HK-2 (cell line): ENCODE results near the gene CORO2B.

Source experiments
- DNase-seq: peaks from one replicate; pipeline ENCODE4 v3.0.0-alpha.2; 2018; ENCODE audit not compliant: unreplicated experiment

CORO2B gene

GRCh38 chr15:68578980-68579935, at the start of gene CORO2B:
Gene CORO2B, plus strand, starts transcription at chr15:68578993. Its CDS starts 270 bp downstream, at chr15:68579263.
- no peak for DNase-seq

GRCh38 chr15:68531387-68532179, 47.2 kb upstream of the CORO2B start:
- no peak for DNase-seq

GRCh38 chr15:68536331-68537095, 42.3 kb upstream of the CORO2B start:
- no peak for DNase-seq

GRCh38 chr15:68537097-68537496, 41.7 kb upstream of the CORO2B start:
- DNase-seq: no peak

DNA sequence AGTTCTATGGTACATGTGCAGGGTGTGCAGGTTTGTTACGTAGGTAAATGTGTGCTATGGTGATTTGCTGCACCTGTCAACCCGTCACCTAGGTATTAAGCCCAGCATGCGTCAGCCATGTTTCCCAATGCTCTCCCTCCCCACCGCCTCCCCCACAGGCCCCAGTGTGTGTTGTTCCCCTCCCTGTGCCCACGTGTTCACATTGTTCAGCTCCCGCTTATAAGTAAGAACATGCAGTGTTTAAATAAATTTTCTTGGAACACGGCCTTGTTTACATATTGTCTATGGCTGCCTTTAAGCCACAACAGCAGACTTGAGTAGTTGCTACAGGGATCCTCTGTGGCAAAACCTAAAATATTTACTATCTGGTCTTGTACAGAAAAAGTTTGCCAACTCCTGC, 41.3 kb upstream of the CORO2B start:
- DNase-seq: no peak

DNA sequence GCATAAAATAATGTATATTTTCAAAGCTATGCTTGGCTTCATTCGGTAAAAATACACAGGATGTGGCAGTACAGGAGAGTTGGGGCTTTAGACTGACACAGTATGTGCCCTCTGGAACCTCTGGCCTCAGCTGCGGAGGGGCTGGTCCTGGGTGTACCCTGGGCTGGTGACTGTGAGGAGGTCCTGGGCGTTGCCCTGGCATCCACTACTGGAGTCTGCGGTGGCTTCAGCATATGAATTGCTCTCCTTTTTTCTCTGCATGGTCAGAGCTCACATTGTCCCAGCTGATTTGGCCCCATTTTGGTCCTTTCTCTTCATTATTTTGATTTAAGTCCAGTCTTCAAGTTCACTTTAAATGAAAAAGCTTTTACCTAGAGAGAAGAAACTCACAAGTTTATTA, 40.5 kb upstream of the CORO2B start:
- no peak for DNase-seq

DNA sequence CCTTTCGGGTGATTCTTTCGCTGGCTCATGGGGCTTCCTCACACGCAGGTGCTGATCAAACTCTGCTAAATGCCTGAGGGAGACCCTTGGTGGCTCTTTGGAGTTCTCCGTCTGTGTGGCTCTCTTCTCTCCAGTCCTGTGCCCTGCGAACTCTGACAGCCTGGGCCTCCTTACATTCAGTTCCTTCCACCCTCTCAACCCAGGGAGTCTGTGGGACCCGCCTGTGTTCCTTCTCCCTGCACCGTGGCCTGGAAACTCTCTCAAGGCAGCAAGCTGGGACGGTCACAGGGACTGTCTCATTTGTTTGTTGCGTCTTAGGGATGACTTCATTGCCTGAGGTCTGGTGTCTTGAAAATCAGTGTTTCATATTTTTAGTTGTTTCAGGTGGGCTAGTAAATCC, 37.0 kb upstream of the CORO2B start:
- DNase-seq: no peak

GRCh38 chr15:68542348-68542747, 36.4 kb upstream of the CORO2B start:
- DNase-seq: no peak

DNA sequence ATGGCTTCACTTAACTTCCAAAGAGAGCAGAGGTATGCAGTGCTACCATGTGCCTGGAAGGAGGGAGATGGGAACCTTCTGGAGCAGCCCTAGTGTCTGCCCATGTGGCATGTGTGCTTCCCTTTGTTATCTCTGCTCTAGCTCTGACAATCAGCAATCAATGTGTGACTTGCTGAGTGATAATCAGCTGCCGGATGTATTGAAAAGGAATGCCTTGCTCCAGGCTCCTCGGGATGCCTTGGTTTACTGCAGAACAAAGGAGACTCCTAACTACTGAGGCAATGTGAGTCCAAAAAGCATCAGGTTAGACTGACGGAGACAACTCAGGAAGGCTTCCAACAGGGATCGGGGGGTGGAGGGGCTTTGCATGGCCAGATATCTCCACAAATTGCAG, 36.0 kb upstream of the CORO2B start:
- DNase-seq: no peak

GRCh38 chr15:68543165-68544008, 35.4 kb upstream of the CORO2B start:
- no peak for DNase-seq

GRCh38 chr15:68546318-68546717, 32.5 kb upstream of the CORO2B start:
- DNase-seq: no peak

- no peak for DNase-seq
Observed at GRCh38 chr15:68548364-68548763, 30.4 kb upstream of the CORO2B start.

DNA sequence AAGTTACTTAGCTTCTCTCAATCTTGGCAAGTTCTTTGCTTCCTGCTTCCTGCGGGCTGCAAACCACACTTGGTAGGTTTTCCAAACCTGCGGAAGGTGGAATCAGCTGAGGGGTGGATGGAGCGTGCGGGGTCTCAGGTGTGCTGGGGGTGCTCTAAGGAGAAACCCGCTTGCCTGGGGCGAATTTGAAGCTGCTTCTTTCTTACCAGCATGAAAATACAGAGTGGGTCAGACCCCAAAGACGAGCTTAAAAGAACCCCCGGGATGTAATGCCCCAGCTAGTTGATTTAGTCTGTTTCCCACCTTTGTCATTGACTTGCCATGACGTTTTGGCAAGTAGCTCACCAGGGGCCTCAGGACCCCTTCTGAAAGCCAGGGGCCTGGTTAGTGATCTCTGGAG, 28.8 kb upstream of the CORO2B start:
- DNase-seq: no peak

GRCh38 chr15:68550498-68551295, 28.1 kb upstream of the CORO2B start:
- peak; percentile 46 for DNase-seq

GRCh38 chr15:68551296-68551635, 27.5 kb upstream of the CORO2B start:
- no peak for DNase-seq

GRCh38 chr15:68552344-68552743, 26.4 kb upstream of the CORO2B start:
- DNase-seq: no peak

- DNase-seq: no peak
Observed at GRCh38 chr15:68552773-68553172, 26.0 kb upstream of the CORO2B start.

- no peak for DNase-seq
Observed at GRCh38 chr15:68553314-68553993, 25.3 kb upstream of the CORO2B start.

- DNase-seq: peak; percentile 54
Observed at GRCh38 chr15:68553994-68554720, 24.6 kb upstream of the CORO2B start.
